Osteocyte (in vitro differentiated cells): Measurements from ENCODE around the gene PJA2. TPM values are rescaled to one million over a fixed set of nuclear protein-coding genes. Genes with fewer than 3 reads are reported as not detected.

ENCODE experiments used
- DNase-seq: peaks from one replicate; pipeline ENCODE4 v3.0.0; 2021; ENCODE audit warnings: mixed read lengths; ENCODE audit not compliant: unreplicated experiment; ENCODE audit errors: extremely low spot score
- H3K27ac Mint-ChIP-seq: one replicate; pipeline ENCODE4 v1.8.0; 2021; ENCODE audit warnings: mild to moderate bottlenecking, mixed read lengths; ENCODE audit not compliant: unreplicated experiment
- H3K27me3 Mint-ChIP-seq: one replicate; pipeline ENCODE4 v1.8.0; 2021; ENCODE audit warnings: mixed read lengths; ENCODE audit not compliant: unreplicated experiment
- H3K36me3 Mint-ChIP-seq: one replicate; pipeline ENCODE4 v1.8.0; 2021; ENCODE audit warnings: mixed read lengths; ENCODE audit not compliant: unreplicated experiment
- H3K4me1 Mint-ChIP-seq: one replicate; pipeline ENCODE4 v1.8.0; 2021; ENCODE audit warnings: mixed read lengths; ENCODE audit not compliant: unreplicated experiment
- H3K4me3 Mint-ChIP-seq: one replicate; pipeline ENCODE4 v1.8.0; 2021; ENCODE audit warnings: mild to moderate bottlenecking, moderate library complexity, mixed read lengths; ENCODE audit not compliant: unreplicated experiment
- H3K9me3 Mint-ChIP-seq: one replicate; pipeline ENCODE4 v1.8.0; 2021; ENCODE audit warnings: mixed read lengths; ENCODE audit not compliant: unreplicated experiment
- CTCF ChIP-seq: fragments of 200-600 bp; sonication (generic); IDR thresholded peaks from 2 replicates; pipeline ENCODE4 v1.5.0; 2021; ENCODE audit warnings: antibody characterized with exemption, mild to moderate bottlenecking, moderate library complexity
- total RNA-seq: library from RNA; stranded (reverse); gene quantifications from 2 replicates; pipeline ENCODE4 v1.2.1, GENCODE V29; 2021

Gene PJA2
- total RNA-seq, 1 donor from 2014 or later: 102 TPM

- Mint-ChIP-seq H3K36me3 (peaks cover 5% of the 10 kb centered on the region), H3K27ac (peak overlapping the region; percentile 81)
These were observed 3.7 kb upstream of the PJA2 start for GRCh38 chr5:109413458-109413857.

GRCh38 chr5:109412981-109413402, 3.2 kb upstream of the PJA2 start:
- H3K4me3 Mint-ChIP-seq: no peak overlapping the region
- peaks cover 29% of the 10 kb centered on the region for H3K4me1 Mint-ChIP-seq
- peaks cover 3% of the 10 kb centered on the region for H3K9me3 Mint-ChIP-seq
- H3K27me3 Mint-ChIP-seq: no peaks in the 10 kb centered on the region
- DNase-seq: no peak
- H3K36me3 Mint-ChIP-seq: peaks cover 5% of the 10 kb centered on the region
- TF ChIP-seq CTCF: no peak
- peak overlapping the region; percentile 81 for H3K27ac Mint-ChIP-seq

More at GRCh38 chr5:109413458-109413857, 3.7 kb upstream of the PJA2 start:
- no peak for TF ChIP-seq CTCF
- no peak for DNase-seq
- Mint-ChIP-seq H3K27me3 (peaks cover under 1% of the 10 kb centered on the region), H3K4me1 (peaks cover 29% of the 10 kb centered on the region), H3K9me3 (peaks cover 3% of the 10 kb centered on the region), H3K4me3 (no peak overlapping the region)

- H3K9me3 Mint-ChIP-seq: no peaks in the 10 kb centered on the region
- H3K36me3 Mint-ChIP-seq: peaks cover 5% of the 10 kb centered on the region
- peak overlapping the region; percentile 99 for H3K27ac Mint-ChIP-seq
- H3K27me3 Mint-ChIP-seq: no peaks in the 10 kb centered on the region
- H3K4me1 Mint-ChIP-seq: peaks cover 41% of the 10 kb centered on the region
- TF ChIP-seq CTCF: no peak
- DNase-seq: no peak
- no peak overlapping the region for H3K4me3 Mint-ChIP-seq
These were observed 1.9 kb upstream of the PJA2 start for GRCh38 chr5:109411627-109412026.

GRCh38 chr5:109411149-109411514, 1.4 kb upstream of the PJA2 start:
- H3K4me1 Mint-ChIP-seq: peaks cover 46% of the 10 kb centered on the region
- peak overlapping the region; percentile 99 for H3K27ac Mint-ChIP-seq
- H3K27me3 Mint-ChIP-seq: no peaks in the 10 kb centered on the region
- TF ChIP-seq CTCF: no peak
- peak overlapping the region; percentile 83 for H3K4me3 Mint-ChIP-seq
- no peak for DNase-seq
- H3K36me3 Mint-ChIP-seq: peaks cover 5% of the 10 kb centered on the region
- H3K9me3 Mint-ChIP-seq: no peaks in the 10 kb centered on the region

- Mint-ChIP-seq H3K9me3 (no peaks in the 10 kb centered on the region), H3K36me3 (peaks cover 5% of the 10 kb centered on the region), H3K4me1 (peaks cover 51% of the 10 kb centered on the region), H3K27me3 (no peaks in the 10 kb centered on the region), H3K4me3 (peak overlapping the region; percentile 83), H3K27ac (peak overlapping the region; percentile 99)
- DNase-seq: no peak
- TF ChIP-seq CTCF: no peak
These were observed 795 bp upstream of the PJA2 start for GRCh38 chr5:109410389-109411148.
